Right forelimb (tissue), 1 donor: Measurements from ENCODE around the gene PRKCH.

ENCODE experiments used
- DNase-seq: peaks from one replicate; pipeline ENCODE4 v3.0.0-alpha.2; 2018

The PRKCH gene

GRCh38 chr14:61430066-61430757 is 108.8 kb downstream of the PRKCH start:
- no peak for DNase-seq

GRCh38 chr14:61433169-61433568 is 111.8 kb downstream of the PRKCH start:
- DNase-seq: no peak

- no peak for DNase-seq
Measured at GRCh38 chr14:61433828-61434227, 112.4 kb downstream of the PRKCH start.

GRCh38 chr14:61434311-61434710 is 112.9 kb downstream of the PRKCH start:
- no peak for DNase-seq

- no peak for DNase-seq
Measured at GRCh38 chr14:61435563-61436337, 114.4 kb downstream of the PRKCH start.

GRCh38 chr14:61437381-61437780 is 116.0 kb downstream of the PRKCH start:
- DNase-seq: no peak

GRCh38 chr14:61438036-61438435 is 116.7 kb downstream of the PRKCH start:
- no peak for DNase-seq

- no peak for DNase-seq
Measured at GRCh38 chr14:61438497-61438859, 117.1 kb downstream of the PRKCH start.

- DNase-seq: no peak
Measured at GRCh38 chr14:61438860-61439765, 117.7 kb downstream of the PRKCH start.

GRCh38 chr14:61439779-61440418 is 118.5 kb downstream of the PRKCH start:
- no peak for DNase-seq

GRCh38 chr14:61443481-61443880 is 122.1 kb downstream of the PRKCH start:
- DNase-seq: no peak

GRCh38 chr14:61444215-61444768 is 122.9 kb downstream of the PRKCH start:
- DNase-seq: no peak

- no peak for DNase-seq
Measured at GRCh38 chr14:61451491-61451890, 130.1 kb downstream of the PRKCH start.

- no peak for DNase-seq
Measured at GRCh38 chr14:61451891-61452400, 130.6 kb downstream of the PRKCH start.

GRCh38 chr14:61452452-61452851 is 131.1 kb downstream of the PRKCH start:
- DNase-seq: no peak

GRCh38 chr14:61453103-61453767 is 131.9 kb downstream of the PRKCH start:
- DNase-seq: no peak

GRCh38 chr14:61454545-61454944 is 133.2 kb downstream of the PRKCH start:
- DNase-seq: no peak

- DNase-seq: no peak
Measured at GRCh38 chr14:61455351-61455750, 134.0 kb downstream of the PRKCH start.

- peak; percentile 78 for DNase-seq
Measured at GRCh38 chr14:61456720-61457119, 135.3 kb downstream of the PRKCH start.

GRCh38 chr14:61458766-61459165 is 137.4 kb downstream of the PRKCH start:
- DNase-seq: no peak

GRCh38 chr14:61459229-61459628 is 137.8 kb downstream of the PRKCH start:
- DNase-seq: no peak

GRCh38 chr14:61460063-61460462 is 138.7 kb downstream of the PRKCH start:
- no peak for DNase-seq
